GM12875 (cell line): ENCODE results near the gene F12.
A peak's percentile ranks its signal among the peaks of the same experiment; 100 is the strongest.

Experiments
- H3K4me3 ChIP-seq: one replicate; pipeline ENCODE4 v1.5.1; 2011; ENCODE audit warnings: low read depth, low read length, control low read depth
- CTCF ChIP-seq: IDR thresholded peaks from 2 replicates; pipeline ENCODE4 v1.5.1; 2011; ENCODE audit warnings: low read depth, mild to moderate bottlenecking, control low read depth, inconsistent platforms, low read length, moderate library complexity, borderline replicate concordance; ENCODE audit not compliant: insufficient read depth

Gene F12

GRCh38 chr5:177367981-177368868 is 41.1 kb downstream of the F12 start:
- no peak overlapping the region for H3K4me3 ChIP-seq
- TF ChIP-seq CTCF: no peak

GRCh38 chr5:177367323-177367848 is 42.0 kb downstream of the F12 start:
- no peak for TF ChIP-seq CTCF
- H3K4me3 ChIP-seq: no peak overlapping the region

DNA sequence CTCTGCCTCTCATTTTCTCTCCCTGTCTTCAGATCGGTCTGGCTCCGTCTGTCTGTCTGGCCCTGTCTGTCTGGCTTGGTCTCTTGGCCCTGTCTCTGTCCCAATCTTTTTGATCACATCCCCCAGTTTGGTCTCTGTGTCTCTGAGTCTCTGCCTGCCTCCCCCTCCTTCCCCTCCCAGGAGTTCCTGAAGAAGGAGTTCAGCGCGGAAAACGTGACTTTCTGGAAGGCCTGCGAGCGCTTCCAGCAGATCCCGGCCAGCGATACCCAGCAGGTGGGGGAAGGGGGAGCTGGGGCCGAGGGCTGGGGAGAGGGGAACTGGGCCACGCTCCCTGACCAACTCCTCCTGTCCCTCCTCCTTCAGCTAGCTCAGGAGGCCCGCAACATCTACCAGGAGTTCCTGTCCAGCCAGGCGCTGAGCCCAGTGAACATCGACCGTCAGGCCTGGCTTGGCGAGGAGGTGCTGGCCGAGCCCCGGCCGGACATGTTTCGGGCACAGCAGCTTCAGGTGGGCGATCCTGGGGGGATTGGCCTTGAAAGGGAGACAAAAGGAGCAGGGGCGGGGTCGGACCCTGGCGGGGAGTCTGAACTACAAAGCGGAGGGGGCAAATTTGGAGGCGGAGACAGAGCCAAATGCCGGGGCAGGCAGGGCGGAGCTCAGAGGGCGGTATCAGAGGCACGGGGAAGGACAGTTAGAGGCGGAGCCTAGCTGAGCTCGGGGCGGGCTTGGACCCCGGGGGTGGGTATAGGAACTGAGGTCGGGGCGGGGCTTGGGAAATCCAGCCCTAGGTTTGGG is 42.6 kb downstream of the F12 start:
- no peak for TF ChIP-seq CTCF
- H3K4me3 ChIP-seq: no peak overlapping the region

- H3K4me3 ChIP-seq: no peak overlapping the region
- no peak for TF ChIP-seq CTCF
Measured at GRCh38 chr5:177365845-177366527, 43.4 kb downstream of the F12 start.

DNA sequence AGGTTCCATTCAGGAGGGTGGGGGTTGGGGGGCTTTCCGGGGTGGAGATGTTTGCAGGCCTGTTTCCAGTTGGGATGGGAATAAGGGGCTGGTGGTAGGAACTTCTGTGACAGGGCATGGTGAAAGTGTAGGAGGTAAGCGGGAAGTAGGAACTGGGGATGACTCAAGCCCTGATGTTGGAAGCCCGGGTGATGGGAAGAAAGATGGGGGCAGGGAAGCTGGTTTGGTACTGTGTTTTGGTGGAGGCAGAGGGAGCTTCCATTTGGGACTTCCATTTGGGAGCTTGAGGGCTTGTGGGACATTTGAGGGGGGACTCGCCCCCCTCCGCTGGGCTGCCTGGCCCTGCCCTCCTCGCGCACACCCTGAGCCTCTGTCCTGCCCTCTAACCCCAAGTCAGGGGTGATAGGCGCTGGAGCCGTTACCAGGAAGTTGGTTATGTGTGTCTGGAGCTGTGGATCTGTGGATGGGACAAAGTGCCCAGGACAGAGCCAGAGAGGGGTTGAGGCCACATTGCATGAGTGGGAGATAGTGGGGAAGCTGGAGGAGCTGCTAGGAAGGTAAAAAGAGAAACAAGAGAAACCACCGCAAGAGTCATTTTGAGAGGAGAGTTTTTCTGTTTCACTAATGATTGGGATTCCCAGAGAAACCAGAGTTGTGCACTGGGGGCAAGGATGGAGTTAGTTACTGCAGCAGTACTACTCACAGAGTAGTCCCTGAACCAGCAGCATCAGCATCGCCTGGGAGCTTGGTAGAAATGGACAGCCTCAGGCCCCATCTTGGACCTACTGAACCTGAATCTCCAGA is 45.0 kb downstream of the F12 start:
- peak overlapping the region; percentile 7 for H3K4me3 ChIP-seq
- no peak for TF ChIP-seq CTCF

DNA sequence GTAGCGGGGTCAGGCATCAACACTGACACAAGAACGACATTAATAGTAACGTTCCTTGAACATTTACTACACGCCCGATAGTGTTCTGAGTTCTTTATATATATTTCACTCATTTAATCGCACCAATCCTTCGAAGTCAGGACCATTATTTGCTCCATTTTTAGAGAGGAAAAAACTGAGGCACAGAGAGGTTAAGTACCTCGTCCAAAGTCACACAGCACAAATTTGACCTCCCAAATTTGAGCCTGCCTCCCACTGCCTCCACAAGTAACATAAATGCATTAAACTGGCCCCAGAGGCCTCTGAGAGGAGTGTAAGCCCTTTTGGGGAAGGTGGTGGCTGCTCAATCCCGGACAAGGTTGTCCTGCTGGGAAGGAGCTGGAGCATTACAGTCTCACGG is 45.8 kb downstream of the F12 start:
- TF ChIP-seq CTCF: no peak
- no peak overlapping the region for H3K4me3 ChIP-seq
